GM10266 (cell line): ENCODE data around the gene NOS1AP.
"Not testable (repeated sequence)": the region's sequence is repeated elsewhere in the genome, so short reads cannot be mapped to it uniquely, and the experiment has no call there.

Experiments used
- DNase-seq: peaks from one replicate; pipeline ENCODE4 v3.0.0; 2012; ENCODE audit errors: extremely low spot score
- CTCF ChIP-seq: IDR thresholded peaks from 2 replicates; pipeline ENCODE4 v1.5.1; 2012; ENCODE audit warnings: mild to moderate bottlenecking, low read depth; ENCODE audit not compliant: control insufficient read depth, insufficient read depth; ENCODE audit errors: missing control alignments

The NOS1AP gene

DNA sequence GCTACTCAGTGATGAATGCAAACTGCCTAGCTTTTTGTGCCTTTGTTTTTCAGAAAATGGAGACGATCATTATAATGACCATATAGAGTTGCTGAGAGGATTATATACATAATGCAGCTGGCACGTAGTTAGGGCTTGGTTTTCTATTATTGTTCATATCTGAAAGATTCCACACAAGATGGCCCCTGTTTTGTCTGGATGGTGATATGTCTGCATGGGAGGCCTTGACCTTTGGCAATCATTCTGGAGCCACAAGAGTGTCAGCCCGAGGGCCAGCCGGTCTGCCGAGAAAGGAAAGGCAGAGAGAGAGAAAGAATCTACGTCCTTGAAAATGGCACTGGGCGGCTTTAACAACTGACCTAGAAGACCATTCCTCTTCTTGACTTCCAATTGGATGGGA is 348.2 kb downstream of the NOS1AP start:
- TF ChIP-seq CTCF, result no peak
- DNase-seq, result no peak

DNA sequence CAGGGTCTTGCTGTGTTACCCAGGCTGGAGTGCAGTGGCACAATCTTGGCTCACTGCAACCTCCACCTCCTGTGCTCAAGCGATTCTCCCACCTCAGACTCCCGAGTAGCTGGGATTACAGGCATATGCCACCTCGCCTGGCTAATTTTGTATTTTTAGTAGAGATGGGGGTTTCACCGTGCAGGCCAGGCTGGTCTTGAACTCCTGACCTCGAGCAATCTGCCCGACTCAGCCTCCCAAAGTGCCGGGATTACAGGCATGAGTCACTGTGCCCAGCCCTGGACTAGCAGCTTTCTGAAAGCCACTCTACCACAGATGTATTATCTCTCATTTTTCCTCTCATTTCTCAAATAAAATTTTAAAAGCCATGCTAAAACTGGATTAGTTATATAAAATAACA is 349.1 kb downstream of the NOS1AP start:
- not testable (repeated sequence) for DNase-seq

GRCh38 chr1:162419450-162419931 is 350.0 kb downstream of the NOS1AP start:
- DNase-seq, result not testable (repeated sequence)
